Neural crest cell (in vitro differentiated cells): ENCODE data around the gene SPRED3. TPM values are rescaled to one million over a fixed set of nuclear protein-coding genes. Genes with fewer than 3 reads are reported as not detected.

Experiments used
- DNase-seq: peaks from one replicate; pipeline ENCODE4 v3.0.0; 2021; ENCODE audit warnings: low read depth, mixed read lengths, low spot score
- H3K27ac Mint-ChIP-seq: one replicate; pipeline ENCODE4 v1.8.0; 2021; ENCODE audit warnings: mild to moderate bottlenecking, mixed read lengths; ENCODE audit not compliant: unreplicated experiment
- H3K27me3 Mint-ChIP-seq: 2 replicates; pipeline ENCODE4 v1.8.0; 2021; ENCODE audit warnings: low read depth, mild to moderate bottlenecking, mixed read lengths
- H3K36me3 Mint-ChIP-seq: 2 replicates; pipeline ENCODE4 v1.8.0; 2021; ENCODE audit warnings: low read depth, mild to moderate bottlenecking, mixed read lengths
- H3K4me1 Mint-ChIP-seq: 2 replicates; pipeline ENCODE4 v1.8.0; 2021; ENCODE audit warnings: mixed read lengths
- H3K4me3 Mint-ChIP-seq: one replicate; pipeline ENCODE4 v1.8.0; 2021; ENCODE audit warnings: mild to moderate bottlenecking, mixed read lengths
- H3K9me3 Mint-ChIP-seq: 2 replicates; pipeline ENCODE4 v1.8.0; 2021; ENCODE audit warnings: mixed read lengths
- CTCF ChIP-seq: fragments of 200-600 bp; sonication (generic); conservative IDR thresholded peaks from 2 replicates; pipeline ENCODE4 v1.5.0; 2021; ENCODE audit warnings: antibody characterized with exemption, mild to moderate bottlenecking
- total RNA-seq: library from RNA; stranded (reverse); gene quantifications from 2 replicates; pipeline ENCODE4 v1.2.1, GENCODE V29; 2021

SPRED3 gene
- total RNA-seq, 1 donor from 2014 or later, result 12.0 TPM

DNA sequence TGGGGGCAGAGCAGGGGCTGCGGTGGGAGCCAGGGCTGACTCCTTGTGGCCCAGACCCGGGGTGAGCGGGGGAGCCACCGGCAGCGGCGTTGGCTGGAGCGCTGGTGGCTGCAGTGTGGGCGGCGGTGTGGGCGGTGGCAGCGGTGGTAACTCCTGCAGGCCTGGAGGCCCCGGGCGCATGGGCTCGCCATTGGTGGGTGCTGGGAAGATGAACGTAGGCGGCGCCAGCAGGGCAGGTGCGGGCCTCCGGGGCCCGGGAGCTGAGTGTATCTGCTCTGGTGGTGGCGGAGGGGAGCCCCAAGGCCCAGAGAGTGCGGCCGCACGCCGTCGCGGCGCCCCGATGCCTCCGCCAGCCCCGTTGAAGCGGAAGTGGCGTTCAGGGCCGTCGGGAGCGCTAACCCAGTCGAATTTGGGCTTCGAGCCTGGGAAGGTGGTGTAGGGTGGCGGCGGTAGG, 2.7 kb upstream of the SPRED3 start:
- H3K27ac Mint-ChIP-seq, result no peak overlapping the region
- no peak for DNase-seq
- H3K36me3 Mint-ChIP-seq, result peaks cover 9% of the 10 kb centered on the region
- H3K4me3 Mint-ChIP-seq, result no peak overlapping the region
- peaks cover 4% of the 10 kb centered on the region for H3K27me3 Mint-ChIP-seq
- H3K4me1 Mint-ChIP-seq, result peaks cover 22% of the 10 kb centered on the region
- TF ChIP-seq CTCF, result no peak
- no peaks in the 10 kb centered on the region for H3K9me3 Mint-ChIP-seq

DNA sequence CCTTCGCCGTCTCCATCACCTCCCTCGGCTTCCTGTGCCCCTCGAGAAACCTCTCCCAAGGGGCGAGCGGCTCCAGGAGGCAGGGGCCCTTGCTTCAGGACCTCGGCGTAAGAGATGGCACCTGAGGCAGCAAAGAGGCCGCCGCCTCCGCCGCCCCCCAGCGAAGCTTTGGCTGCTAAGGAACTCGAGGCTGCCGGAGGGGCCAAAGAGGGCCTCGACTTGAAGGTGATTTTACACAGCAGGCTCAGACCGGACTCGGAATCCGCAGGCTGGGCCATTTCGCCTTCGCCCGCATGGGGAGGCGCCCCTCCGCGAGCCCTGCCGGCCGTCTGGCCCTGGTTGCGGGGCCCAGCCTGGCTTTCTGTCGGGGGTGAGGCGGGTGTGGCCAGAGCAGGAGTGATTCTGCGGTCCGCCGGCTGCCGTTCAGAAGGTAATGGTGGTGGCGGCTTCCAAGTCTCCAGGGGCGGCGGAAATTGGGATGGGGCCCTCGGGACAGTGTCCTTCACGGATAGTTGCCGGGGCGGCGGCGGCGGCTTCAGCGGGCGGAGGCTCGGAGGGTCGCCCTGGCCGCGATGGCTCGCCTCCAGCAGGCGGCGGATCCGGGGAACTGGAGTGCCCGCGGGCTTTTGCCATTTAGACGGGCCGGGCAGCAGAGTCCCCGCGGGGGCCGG, 2.1 kb upstream of the SPRED3 start:
- peaks cover 4% of the 10 kb centered on the region for H3K27me3 Mint-ChIP-seq
- H3K4me3 Mint-ChIP-seq, result no peak overlapping the region
- peaks cover 9% of the 10 kb centered on the region for H3K36me3 Mint-ChIP-seq
- TF ChIP-seq CTCF, result no peak
- DNase-seq, result no peak
- peaks cover 27% of the 10 kb centered on the region for H3K4me1 Mint-ChIP-seq
- no peak overlapping the region for H3K27ac Mint-ChIP-seq
- H3K9me3 Mint-ChIP-seq, result no peaks in the 10 kb centered on the region

DNA sequence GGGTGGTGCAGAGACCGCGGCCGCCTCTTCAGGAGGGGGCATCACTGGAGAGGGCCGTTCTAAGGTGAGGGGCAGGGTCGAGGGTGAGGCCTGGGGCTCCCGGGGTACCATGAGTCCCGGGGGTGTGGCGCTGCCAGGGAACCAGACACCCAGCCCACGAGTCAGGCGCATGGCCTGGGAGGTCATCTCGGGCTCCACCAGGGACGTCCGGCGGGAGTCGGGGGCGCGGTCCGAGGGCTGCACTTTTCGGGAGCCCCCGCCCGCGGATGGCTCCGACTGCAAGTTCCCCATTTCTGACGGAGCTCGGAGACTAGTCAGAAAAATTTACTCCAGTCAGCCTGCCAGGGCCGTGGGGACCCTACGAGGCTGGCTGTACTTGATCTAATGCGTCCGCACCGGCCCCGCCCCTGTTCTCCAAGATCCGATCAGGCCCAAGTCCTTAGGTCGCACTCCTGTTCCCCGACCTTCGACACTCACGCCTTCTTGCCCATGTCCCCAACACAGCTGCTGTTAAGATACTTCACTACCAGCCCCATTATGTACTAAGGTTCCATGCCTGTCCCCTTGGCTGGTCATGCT, 1.4 kb upstream of the SPRED3 start:
- peak overlapping the region; percentile 78 for H3K27ac Mint-ChIP-seq
- H3K9me3 Mint-ChIP-seq, result no peaks in the 10 kb centered on the region
- peak overlapping the region; percentile 96 for H3K4me3 Mint-ChIP-seq
- peaks cover 29% of the 10 kb centered on the region for H3K4me1 Mint-ChIP-seq
- no peak for TF ChIP-seq CTCF
- H3K36me3 Mint-ChIP-seq, result peaks cover 8% of the 10 kb centered on the region
- peaks cover 4% of the 10 kb centered on the region for H3K27me3 Mint-ChIP-seq
- DNase-seq, result no peak

DNA sequence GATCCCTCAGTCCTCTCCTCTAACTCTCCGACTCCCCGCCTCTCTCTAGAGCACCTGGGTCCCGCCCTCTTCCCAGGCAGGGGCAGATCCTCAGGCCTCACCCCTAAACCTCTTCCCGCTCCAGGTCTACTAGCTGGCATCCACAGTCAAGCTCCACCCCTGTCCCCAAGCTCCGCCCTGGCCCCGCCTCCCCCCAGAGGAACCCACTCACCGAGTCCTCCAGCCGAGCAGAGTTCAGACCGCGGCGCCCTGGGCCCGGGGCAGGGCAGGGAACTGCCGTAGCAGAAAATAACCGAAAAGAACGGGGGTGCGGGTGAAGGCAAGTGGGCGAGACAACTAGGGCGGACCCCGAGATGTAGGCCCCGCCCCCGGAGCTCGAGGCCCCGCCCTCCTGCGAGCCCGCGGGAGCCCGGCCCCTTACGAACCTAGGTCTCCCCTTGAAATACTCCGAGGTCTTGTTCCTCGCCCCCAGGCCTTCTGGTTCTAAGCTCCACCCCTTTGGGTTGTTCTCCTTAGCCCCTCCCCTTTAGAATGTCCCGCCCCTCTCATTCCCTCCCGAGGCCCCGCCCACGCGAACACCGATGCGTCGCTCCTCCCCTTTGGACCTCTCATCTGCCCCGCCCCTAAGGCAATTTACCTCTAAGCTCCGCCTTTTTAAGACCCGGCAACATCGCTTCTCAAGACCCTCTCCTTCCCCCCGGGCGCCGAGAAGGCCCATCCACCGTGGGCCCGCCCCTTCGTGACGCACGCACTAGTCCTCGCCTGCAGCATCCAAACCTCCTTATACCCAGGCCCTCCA, 748 bp upstream of the SPRED3 start, which contains the start of gene GGN:
Gene GGN, minus strand, starts transcription at position 485 of the 799 bp plus-strand sequence. CDS start 773 bp downstream, outside the sequence.
- Mint-ChIP-seq H3K27me3 (peaks cover 4% of the 10 kb centered on the region), H3K4me3 (peak within 1 kb of the TSS; percentile 96), H3K4me1 (peaks cover 32% of the 10 kb centered on the region), H3K36me3 (peaks cover 8% of the 10 kb centered on the region), H3K9me3 (no peaks in the 10 kb centered on the region), H3K27ac (peak within 1 kb of the TSS; percentile 78)
- peak; percentile 93 for DNase-seq
- no peak for TF ChIP-seq CTCF

DNA sequence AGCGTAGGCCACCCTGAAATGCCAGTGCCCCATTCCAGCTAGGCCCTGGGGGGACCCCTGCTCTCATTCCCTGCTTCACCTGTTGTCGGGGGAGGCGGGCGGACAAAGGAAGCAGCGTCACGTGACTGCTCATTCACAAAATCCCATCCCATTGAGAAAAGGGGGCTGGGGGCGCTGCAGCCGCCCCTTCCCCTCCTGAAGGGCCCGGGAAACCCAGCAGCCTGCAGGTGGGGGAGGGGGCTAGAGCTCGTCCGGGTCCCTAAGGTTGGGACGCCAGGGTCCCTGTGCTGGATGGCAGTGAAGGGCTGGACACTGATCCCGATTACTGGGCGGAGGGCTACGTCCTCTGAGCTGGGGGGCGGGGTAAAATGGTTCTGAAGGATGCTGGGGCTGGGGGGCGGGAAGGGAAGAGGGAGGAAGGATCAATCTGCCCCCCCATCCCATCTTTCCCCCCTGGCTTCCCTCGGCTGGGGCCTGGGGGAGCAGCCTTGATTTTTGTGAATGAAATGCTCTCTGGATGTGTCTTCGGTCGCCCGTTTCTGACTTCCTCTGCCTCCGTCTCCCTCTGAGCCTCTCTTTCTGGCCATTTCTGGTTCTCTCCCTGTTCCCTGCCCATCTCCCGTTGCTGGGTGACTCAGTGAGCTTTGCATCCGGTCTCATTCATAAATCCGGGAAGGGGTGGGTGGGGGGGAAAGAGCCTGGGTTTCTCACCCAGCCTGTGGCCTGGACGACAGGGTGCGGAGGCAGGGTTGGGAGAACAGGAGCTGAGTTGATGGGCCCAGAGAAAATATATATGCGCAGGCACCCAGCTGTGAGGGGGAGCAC, 816 bp downstream of the SPRED3 start:
- H3K4me3 Mint-ChIP-seq, result peak overlapping the region; percentile 92
- peaks cover 7% of the 10 kb centered on the region for H3K27me3 Mint-ChIP-seq
- H3K27ac Mint-ChIP-seq, result peak overlapping the region; percentile 89
- H3K9me3 Mint-ChIP-seq, result peaks cover 2% of the 10 kb centered on the region
- no peak for TF ChIP-seq CTCF
- peaks cover 43% of the 10 kb centered on the region for H3K4me1 Mint-ChIP-seq
- H3K36me3 Mint-ChIP-seq, result peaks cover 17% of the 10 kb centered on the region
- peak; percentile 24 for DNase-seq
